Measurements from ENCODE around the gene DNAJC17.

The DNAJC17 gene, protein sequence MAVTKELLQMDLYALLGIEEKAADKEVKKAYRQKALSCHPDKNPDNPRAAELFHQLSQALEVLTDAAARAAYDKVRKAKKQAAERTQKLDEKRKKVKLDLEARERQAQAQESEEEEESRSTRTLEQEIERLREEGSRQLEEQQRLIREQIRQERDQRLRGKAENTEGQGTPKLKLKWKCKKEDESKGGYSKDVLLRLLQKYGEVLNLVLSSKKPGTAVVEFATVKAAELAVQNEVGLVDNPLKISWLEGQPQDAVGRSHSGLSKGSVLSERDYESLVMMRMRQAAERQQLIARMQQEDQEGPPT

GRCh38 chr15:40807028-40807887 lies at the start of gene DNAJC17, which contains the start of gene ZFYVE19:
Gene DNAJC17 (minus strand): TSS chr15:40807473. CDS start chr15:40807446, 27 bp downstream.
Gene ZFYVE19 (plus strand): TSS chr15:40807089. CDS start chr15:40807590, 501 bp downstream.
- DNase-seq: peak; percentile 97

DNA sequence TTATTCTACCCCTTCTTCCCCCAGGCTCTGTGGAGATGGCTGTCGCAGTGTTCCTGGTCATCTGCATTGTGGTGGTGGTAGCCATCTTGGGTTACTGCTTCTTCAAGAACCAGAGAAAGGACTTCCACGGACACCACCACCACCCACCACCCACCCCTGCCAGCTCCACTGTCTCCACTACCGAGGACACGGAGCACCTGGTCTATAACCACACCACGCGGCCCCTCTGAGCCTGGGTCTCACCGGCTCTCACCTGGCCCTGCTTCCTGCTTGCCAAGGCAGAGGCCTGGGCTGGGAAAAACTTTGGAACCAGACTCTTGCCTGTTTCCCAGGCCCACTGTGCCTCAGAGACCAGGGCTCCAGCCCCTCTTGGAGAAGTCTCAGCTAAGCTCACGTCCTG lies 49.5 kb upstream of the DNAJC17 start:
- no peak for DNase-seq

- DNase-seq: no peak
These were observed 48.5 kb upstream of the DNAJC17 start for GRCh38 chr15:40855706-40856234.

DNA sequence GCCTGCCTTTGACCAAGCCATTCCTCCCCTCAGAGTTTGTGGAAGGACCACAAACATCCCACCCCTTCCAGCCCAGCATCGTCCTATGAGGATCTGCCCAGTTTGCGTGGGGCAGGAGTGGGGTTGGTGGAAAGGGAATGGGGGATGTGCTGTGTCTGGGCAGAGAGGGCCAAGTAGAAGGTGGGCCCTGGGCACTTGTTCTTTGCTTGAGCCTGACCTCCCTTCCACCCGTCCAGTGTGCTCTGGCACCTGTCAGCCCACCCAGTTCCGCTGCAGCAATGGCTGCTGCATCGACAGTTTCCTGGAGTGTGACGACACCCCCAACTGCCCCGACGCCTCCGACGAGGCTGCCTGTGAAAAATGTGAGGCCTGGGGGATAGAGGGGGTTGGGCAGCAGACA lies 46.9 kb upstream of the DNAJC17 start:
- DNase-seq: no peak

DNA sequence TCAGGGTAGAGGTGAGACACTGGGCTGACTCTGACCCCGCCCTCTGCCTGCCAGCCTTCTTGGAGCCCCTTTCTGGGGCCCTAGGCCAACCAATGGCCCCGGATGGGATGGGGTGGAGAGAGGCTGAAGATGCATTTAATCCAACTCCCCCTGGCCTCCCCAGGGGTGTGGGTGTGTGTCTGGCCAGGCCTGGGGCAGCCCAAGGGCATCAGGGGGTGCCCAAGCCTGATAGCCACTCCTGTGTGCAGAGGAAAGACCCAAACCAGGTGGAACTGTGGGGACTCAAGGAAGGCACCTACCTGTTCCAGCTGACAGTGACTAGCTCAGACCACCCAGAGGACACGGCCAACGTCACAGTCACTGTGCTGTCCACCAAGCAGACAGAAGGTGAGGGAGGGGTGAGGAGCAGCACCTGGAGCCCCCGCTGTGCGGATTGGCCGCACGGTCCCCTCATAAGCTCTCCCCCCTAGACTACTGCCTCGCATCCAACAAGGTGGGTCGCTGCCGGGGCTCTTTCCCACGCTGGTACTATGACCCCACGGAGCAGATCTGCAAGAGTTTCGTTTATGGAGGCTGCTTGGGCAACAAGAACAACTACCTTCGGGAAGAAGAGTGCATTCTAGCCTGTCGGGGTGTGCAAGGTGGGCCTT lies 46.1 kb upstream of the DNAJC17 start:
- DNase-seq: no peak

DNA sequence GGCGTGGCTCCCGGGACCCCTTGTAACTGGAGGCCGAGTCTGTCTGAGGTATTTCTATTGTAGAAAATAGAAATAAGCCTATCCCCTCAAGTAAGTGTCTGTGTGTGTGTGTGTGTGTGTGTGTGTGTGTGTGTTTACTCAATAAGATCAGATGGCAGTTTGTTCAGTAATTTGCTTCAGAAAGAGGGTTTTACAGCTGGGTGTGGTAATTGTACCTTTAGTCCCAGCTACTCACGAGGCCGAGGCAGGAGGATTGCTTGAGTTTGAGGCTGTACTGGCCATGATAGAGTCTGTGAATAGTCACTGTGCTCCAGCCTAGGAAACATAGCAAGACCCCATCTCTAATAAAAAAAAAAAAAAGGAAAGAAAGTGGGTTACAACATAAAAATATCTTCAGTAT lies 45.3 kb upstream of the DNAJC17 start:
- no peak for DNase-seq

GRCh38 chr15:40850576-40851112 lies 43.4 kb upstream of the DNAJC17 start:
- no peak for DNase-seq

DNA sequence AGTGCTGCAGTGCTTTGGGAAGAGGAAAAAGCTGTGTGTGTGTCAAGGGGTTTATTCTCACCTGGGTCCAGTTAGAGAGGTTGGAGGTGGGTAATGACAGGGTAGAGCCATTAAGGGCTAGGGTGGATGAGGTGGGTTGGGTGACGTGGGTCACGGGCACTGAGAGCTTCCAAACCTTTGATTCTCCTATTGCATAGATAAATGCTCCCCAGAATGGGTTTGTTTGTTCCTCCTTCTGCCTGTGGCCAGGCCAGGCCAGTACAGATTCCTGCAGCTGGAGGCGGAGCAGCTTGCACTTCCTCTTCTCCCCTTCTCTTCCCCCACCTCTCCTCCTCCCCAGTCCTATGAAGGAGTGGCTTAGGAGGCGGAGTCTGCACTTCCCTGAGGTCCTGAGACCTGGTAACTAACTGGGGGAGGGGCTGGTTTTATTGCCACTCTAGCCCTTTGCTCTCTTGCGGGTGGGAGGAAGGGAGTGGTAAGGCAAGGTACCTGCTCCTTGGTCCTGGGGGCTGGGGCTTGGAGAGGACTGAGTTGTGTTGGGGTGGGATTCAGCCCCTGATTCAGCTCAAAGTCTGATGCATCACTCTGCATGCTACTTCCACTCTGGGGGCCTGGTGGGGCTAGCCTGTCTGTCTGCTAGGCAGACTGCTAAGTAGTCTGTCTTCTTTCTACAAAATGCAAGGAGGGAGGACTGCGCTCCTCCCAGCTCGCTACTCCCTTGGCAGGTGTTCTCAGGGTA lies 40.1 kb upstream of the DNAJC17 start:
- peak; percentile 87 to 91 for DNase-seq

DNA sequence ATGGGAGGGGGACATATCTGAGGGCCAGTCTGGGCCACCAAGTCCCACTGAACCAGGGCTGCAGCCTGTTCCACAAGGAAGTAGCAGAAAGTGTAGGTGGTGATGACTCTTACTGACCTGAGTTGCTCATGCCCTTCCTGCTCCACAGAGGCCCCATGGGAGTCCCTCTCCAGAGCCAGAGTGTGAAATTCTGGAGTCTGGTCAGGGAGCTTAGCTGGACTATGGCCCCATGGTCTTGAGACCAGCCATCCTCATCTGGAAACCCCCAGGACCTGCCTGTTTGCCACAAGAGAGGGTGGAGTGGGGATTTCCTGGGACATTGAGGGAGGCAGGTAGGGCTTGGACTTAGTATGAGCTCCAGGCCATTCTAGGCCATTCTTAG lies 39.6 kb upstream of the DNAJC17 start:
- peak; percentile 56 to 97 for DNase-seq

- peak in 1 of 2 donors; percentile 25 for DNase-seq
These were observed 38.4 kb upstream of the DNAJC17 start for GRCh38 chr15:40845511-40846284.

DNA sequence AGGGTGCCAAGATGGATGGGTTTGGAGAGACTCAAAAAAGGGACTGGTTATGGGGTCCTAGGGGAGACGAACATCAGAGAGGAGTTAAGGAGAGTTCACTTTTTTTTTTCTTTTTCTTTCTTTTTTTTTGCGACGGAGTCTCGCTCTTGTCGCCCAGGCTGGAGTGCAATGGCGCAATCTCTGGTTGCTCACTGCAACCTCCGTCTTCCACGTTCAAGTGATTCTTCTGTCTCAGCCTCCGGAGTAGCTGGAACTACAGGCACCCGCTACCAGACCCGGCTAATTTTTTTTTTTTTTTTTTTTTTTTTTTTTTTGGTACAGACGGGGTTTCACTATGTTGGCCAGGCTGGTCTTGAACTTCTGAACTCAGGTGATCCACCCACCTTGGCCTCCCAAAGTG lies 37.8 kb upstream of the DNAJC17 start:
- DNase-seq: peak in 1 of 2 donors; percentile 27

DNA sequence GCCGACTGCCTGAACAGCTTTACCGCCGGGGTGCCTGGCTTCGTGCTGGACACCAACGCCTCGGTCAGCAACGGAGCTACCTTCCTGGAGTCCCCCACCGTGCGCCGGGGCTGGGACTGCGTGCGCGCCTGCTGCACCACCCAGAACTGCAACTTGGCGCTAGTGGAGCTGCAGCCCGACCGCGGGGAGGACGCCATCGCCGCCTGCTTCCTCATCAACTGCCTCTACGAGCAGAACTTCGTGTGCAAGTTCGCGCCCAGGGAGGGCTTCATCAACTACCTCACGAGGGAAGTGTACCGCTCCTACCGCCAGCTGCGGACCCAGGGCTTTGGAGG lies 37.4 kb upstream of the DNAJC17 start:
- DNase-seq: peak; percentile 31 to 41

GRCh38 chr15:40843885-40844695 lies 36.8 kb upstream of the DNAJC17 start, which contains the start of gene SPINT1:
Gene SPINT1 (plus strand): TSS chr15:40844048. CDS start chr15:40844555, 507 bp downstream.
- DNase-seq: peak; percentile 24 to 40

DNA sequence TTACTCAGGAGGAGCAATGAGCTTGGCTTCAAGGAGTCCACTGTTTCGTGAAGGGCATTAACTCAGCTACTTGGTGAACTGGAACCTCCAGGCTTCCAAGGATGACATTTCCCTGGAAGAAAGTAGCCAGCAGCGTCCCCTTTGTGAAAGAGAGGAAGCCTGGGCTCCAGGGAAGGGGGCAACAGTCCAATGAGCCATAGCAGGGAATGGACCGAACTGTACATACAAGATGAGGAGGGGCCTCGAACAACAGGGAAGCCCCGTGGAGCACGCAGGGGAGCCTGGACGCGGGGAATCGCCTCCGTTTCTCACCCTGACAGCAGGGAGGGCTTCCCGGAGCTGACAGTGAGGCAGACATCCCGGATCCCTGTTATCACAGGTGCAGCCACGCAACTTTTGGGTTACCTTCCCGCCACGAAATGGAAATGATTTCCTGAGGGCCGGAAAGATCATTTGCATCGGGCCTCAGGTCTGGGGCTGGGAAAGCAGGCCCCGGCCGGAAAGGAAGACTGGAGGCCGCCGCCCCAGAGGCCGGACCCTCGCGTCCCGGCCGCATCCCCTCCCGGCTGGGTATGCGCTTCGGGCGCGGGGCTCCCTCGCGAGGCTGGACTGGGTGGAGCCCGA lies 36.1 kb upstream of the DNAJC17 start:
- DNase-seq: no peak

DNA sequence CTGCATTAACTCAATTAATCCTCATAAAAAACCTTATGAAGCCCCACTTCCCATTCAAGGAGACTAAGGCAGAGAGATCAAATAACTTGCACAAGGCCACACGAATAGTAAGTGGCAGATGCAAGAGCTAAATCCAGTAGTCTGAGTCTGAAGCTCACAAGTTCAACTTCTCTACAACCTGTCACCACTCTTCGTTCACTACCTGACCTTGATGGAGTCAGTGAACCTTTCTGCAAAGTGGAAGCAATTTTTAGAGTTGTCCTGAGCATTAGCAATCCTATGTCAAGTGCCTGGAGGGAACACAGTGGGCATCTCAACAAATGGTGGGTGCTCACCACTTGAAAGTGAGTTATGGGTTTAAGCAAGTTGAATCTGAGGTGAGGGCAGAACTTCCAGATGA lies 34.5 kb upstream of the DNAJC17 start:
- no peak for DNase-seq

DNA sequence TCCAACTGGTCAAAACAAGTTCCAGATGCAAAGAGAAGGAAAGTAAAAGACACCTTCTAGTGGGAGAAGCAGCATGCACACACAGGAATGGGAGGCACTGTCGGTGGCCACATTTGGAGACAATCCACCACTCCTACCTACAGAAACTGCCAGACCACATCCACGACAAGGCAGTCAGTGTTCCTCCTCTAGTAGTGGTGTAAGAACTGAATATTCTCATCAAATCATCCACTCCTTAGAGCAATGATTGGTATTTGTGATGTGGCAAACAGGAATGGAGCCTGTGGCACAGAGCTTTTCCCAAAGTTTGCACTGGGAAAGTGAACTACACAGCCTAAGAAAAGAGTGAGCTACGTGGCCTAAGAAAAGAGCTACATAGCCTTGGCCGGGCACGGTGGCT lies 31.5 kb upstream of the DNAJC17 start:
- DNase-seq: no peak

DNA sequence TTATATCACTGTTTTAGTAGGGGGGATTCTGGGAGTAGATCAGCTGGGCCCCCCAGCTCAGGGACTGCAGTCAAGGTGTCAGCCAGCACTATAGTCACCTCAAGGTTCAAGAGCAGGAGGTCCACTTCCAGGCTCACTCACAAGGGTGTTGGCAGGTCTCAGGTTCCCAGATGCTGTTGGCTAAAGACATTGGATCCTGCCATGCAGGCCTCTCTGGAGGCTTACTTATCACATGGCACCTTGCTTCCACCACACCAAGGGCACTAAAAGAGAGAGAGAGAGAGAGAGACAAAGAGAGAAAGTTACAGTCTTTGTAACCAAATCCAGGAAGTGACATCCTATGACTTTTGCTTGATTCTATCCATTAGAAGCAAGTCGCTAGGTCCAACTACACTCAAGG lies 28.7 kb upstream of the DNAJC17 start:
- no peak for DNase-seq

GRCh38 chr15:40832903-40833302 lies 25.6 kb upstream of the DNAJC17 start:
- DNase-seq: no peak

GRCh38 chr15:40831861-40832260 lies 24.6 kb upstream of the DNAJC17 start:
- DNase-seq: no peak

DNA sequence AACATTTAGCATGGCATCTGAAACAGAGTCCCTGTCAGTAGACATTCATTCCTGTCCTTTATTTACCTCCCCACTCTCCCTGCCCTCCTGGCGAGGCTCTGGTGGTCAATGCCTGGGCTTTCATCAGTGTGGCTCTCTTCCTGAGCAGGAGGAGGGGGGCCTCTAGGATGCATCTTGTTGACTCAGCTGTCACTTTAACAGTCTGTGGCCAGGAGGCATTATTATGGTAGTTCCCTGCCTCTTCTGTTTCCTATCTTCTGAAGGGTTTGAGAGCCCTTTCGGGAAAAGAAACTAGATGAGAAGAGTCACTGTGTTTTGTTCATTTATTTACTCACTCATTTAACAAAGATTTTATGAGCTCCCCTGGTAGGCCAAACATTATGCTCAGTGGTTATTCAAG lies 23.6 kb upstream of the DNAJC17 start:
- DNase-seq: no peak

Data from inflammatory macrophage treated with lipopolysaccharide for 1 hour (primary cell).